ENCODE data around the gene NRP2.

Gene NRP2

GRCh38 chr2:205754285-205754923 is 72.1 kb downstream of the NRP2 start:
- TF ChIP-seq CTCF (conservative IDR thresholded peaks at IDR 0.05; ENCODE audit: low read depth, low read length) = no peak
- no peak for DNase-seq (ENCODE audit: low read depth)
- H3K4me3 ChIP-seq (ENCODE audit: low read depth, low read length) = no peak overlapping the region

DNA sequence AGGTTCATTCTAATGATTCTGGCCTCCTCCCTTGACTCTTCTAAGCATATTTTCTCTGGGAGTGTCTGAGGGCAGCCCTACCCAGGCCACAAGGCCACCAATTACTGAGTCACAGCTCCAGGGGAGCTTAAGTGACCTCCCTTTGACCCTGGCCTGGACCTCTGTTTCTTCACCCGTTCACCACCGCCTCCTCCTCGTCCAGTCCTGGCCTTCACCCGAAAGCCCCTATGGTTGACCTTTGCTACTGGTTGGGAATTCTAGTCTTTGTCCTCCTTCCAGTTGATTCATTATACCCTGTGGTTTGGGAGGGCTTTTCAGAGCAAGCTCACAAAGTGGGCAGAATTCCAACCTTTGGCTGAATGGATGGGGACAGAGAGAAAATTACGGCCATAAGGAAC is 72.6 kb downstream of the NRP2 start:
- peak; percentile 63 for DNase-seq (ENCODE audit: low read depth)
- TF ChIP-seq CTCF (conservative IDR thresholded peaks at IDR 0.05; ENCODE audit: low read depth, low read length) = no peak
- H3K4me3 ChIP-seq (ENCODE audit: low read depth, low read length) = no peak overlapping the region

DNA sequence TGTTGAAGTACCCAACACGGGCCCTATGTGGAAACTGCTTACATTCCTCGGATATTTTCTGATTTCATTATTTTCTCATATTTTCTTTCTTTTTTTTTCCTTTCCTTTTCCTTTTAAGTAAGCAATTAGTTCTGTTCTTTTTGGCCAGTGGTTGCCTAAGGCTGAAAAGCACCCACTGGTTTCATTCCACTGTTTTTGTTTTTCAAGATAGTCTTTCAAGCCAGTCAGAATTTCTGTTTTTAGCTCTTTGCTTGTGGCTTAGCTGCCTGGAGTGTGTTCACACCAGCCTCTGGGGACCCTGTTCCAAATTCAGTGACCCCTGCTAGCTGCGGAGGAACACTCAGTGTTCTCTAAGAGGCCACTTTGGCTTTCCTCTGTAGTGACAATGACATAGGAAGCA is 73.6 kb downstream of the NRP2 start:
- peak; percentile 85 for DNase-seq (ENCODE audit: low read depth)
- H3K4me3 ChIP-seq (ENCODE audit: low read depth, low read length) = no peak overlapping the region
- TF ChIP-seq CTCF (conservative IDR thresholded peaks at IDR 0.05; ENCODE audit: low read depth, low read length) = no peak

DNA sequence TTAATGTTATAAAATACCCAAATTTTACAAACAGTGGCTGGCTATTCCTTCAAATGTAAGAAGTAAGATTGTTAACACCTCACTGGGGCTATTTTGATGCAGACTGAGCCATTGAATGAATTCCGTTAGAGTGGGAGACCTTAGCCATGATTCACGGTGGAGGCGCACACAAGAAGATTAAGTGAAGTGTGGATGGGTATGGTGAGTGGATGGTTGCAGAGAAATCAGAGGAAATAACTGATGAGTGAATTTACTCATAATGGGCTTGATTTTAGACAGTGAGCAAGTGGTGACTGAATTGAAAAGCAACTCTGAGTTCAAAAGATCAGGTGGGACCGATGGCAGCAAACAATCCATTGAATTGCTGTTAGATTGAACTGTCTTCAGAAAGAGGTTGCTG is 75.0 kb downstream of the NRP2 start:
- no peak overlapping the region for H3K4me3 ChIP-seq (ENCODE audit: low read depth, low read length)
- DNase-seq (ENCODE audit: low read depth) = no peak
- TF ChIP-seq CTCF (conservative IDR thresholded peaks at IDR 0.05; ENCODE audit: low read depth, low read length) = no peak

DNA sequence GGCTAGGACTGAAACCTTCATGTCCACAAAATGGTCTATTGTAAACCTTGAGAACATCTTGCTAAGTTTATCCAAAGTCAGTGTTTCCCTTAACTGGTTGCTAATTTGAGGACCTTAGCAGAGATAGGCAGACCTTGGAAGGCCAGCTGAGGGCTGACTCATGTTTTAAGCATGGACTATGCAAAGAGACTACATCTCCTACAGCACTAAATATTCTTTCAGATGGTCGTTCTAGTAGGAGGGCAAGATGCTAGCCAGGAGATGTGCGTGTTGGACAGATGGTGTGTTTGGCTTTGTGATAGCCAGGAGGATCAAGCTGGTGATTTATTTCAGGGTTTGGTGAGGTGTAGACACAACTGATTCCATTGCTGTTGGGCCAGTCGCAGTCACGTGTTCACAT is 75.8 kb downstream of the NRP2 start:
- H3K4me3 ChIP-seq (ENCODE audit: low read depth, low read length) = no peak overlapping the region
- no peak for TF ChIP-seq CTCF (conservative IDR thresholded peaks at IDR 0.05; ENCODE audit: low read depth, low read length)
- peak; percentile 91 for DNase-seq (ENCODE audit: low read depth)

DNA sequence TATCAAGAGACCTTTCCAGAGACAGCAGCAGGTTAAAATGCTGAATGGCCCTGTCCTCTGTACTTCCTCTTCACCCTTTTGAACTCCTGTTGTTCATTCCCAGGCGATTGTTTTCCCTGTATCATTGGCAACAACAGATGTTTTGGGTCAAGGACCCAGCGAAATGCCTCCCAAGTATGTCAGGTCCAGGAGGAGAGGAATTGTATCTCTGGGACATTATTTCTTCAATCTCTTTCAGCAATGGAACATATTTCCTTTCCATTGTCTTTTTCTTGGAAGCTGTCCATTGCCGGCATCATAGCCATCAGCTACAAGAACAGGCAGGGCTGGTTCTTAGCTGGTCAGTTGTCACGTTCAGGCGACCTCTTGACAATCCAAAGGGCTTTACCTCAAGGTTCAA is 76.2 kb downstream of the NRP2 start:
- TF ChIP-seq CTCF (conservative IDR thresholded peaks at IDR 0.05; ENCODE audit: low read depth, low read length) = no peak
- no peak for DNase-seq (ENCODE audit: low read depth)
- no peak overlapping the region for H3K4me3 ChIP-seq (ENCODE audit: low read depth, low read length)

- DNase-seq (ENCODE audit: low read depth) = no peak
- no peak for TF ChIP-seq CTCF (conservative IDR thresholded peaks at IDR 0.05; ENCODE audit: low read depth, low read length)
Observed at GRCh38 chr2:205759257-205759656, 77.0 kb downstream of the NRP2 start.

More at GRCh38 chr2:205759257-205759656, 77.0 kb downstream of the NRP2 start:
- no peak overlapping the region for H3K4me3 ChIP-seq (ENCODE audit: low read depth, low read length)

Measured in choroid plexus epithelial cell (primary cell).